ENCODE results near the gene ADAMTSL3. TPM values are rescaled to one million over a fixed set of nuclear protein-coding genes. Genes with fewer than 3 reads are reported as not detected.

ADAMTSL3 gene
- total RNA-seq, 4 donors from 2014 or later, result 16.6 to 30.0 (median 21.8) TPM

- H3K27ac ChIP-seq (replicated peaks in 1 of 4), result no peak overlapping the region
- no peaks in the 10 kb centered on the region for H3K9me3 ChIP-seq
- no peaks in the 10 kb centered on the region for H3K36me3 ChIP-seq
- no peaks in the 10 kb centered on the region for H3K4me1 ChIP-seq
- intact Hi-C loops (cut with DNase I), result no loop called here
- WGBS, result 65% methylated on average over 4 of the region's 4 CpGs
- no peak overlapping the region for H3K4me3 ChIP-seq
- H3K27me3 ChIP-seq, result no peaks in the 10 kb centered on the region
- DNase-seq (ENCODE audit: extremely low spot score), result no peak
- TF ChIP-seq CTCF (IDR thresholded peaks at IDR 0.05) (no peak), POLR2AphosphoS5 (IDR thresholded peaks at IDR 0.05) (no peak)
Observed at GRCh38 chr15:83830381-83830780, 176.5 kb downstream of the ADAMTSL3 start.

- no peak for TF ChIP-seq EP300 (IDR thresholded peaks at IDR 0.05)
- WGBS, result 86% methylated on average over 4 of the region's 4 CpGs
- no peaks in the 10 kb centered on the region for H3K4me1 ChIP-seq
- H3K27me3 ChIP-seq, result no peaks in the 10 kb centered on the region
- DNase-seq (ENCODE audit: extremely low spot score), result no peak
- intact Hi-C loops (cut with DNase I), result no loop called here
- no peaks in the 10 kb centered on the region for H3K36me3 ChIP-seq
- no peak overlapping the region for H3K4me3 ChIP-seq
- no peak overlapping the region for H3K27ac ChIP-seq (replicated peaks in 1 of 4)
- no peaks in the 10 kb centered on the region for H3K9me3 ChIP-seq
Observed at GRCh38 chr15:83833569-83833968, 179.6 kb downstream of the ADAMTSL3 start.

GRCh38 chr15:83835479-83835878 lies 181.6 kb downstream of the ADAMTSL3 start:
- Histone ChIP-seq H3K27ac (replicated peaks in 1 of 4) (no peak overlapping the region), H3K36me3 (no peaks in the 10 kb centered on the region), H3K4me3 (no peak overlapping the region), H3K4me1 (no peaks in the 10 kb centered on the region), H3K9me3 (no peaks in the 10 kb centered on the region), H3K27me3 (no peaks in the 10 kb centered on the region)
- intact Hi-C loops (cut with DNase I), result no loop called here
- no peak for TF ChIP-seq CTCF (IDR thresholded peaks at IDR 0.05)
- DNase-seq (ENCODE audit: extremely low spot score), result no peak
- 87% methylated on average over 1 of the region's 1 CpG for WGBS

GRCh38 chr15:83837945-83838571 lies 184.1 kb downstream of the ADAMTSL3 start:
- TF ChIP-seq CTCF (IDR thresholded peaks at IDR 0.05), result peak; percentile 23 to 46 (median 28)
- TF ChIP-seq POLR2AphosphoS5 (IDR thresholded peaks at IDR 0.05), result no peak
- TF ChIP-seq EP300 (IDR thresholded peaks at IDR 0.05), result no peak
- Histone ChIP-seq H3K4me3 (no peak overlapping the region), H3K27me3 (no peaks in the 10 kb centered on the region), H3K4me1 (peaks cover 6 to 9% (median 9%) of the 10 kb centered on the region in 4 donors), H3K27ac (replicated peaks in 1 of 4) (no peak overlapping the region), H3K36me3 (no peaks in the 10 kb centered on the region), H3K9me3 (no peaks in the 10 kb centered on the region)
- WGBS, result 33% methylated on average over 8 of the region's 8 CpGs
- no peak for DNase-seq (ENCODE audit: extremely low spot score)
- intact Hi-C loops (cut with DNase I), result no loop called here

GRCh38 chr15:83838763-83839162 lies 184.8 kb downstream of the ADAMTSL3 start:
- intact Hi-C loops (cut with DNase I), result no loop called here
- 82% methylated on average over 2 of the region's 2 CpGs for WGBS

More at GRCh38 chr15:83838763-83839162, 184.8 kb downstream of the ADAMTSL3 start:
- H3K4me1 ChIP-seq, result peaks cover 11 to 16% (median 16%) of the 10 kb centered on the region in 4 donors
- H3K4me3 ChIP-seq, result no peak overlapping the region
- no peaks in the 10 kb centered on the region for H3K27me3 ChIP-seq
- TF ChIP-seq CTCF (IDR thresholded peaks at IDR 0.05) (no peak), POLR2A (IDR thresholded peaks at IDR 0.05; ENCODE audit: low read depth) (no peak), POLR2AphosphoS5 (IDR thresholded peaks at IDR 0.05) (no peak), EP300 (IDR thresholded peaks at IDR 0.05) (no peak)
- DNase-seq (ENCODE audit: extremely low spot score), result no peak
- H3K9me3 ChIP-seq, result no peaks in the 10 kb centered on the region
- H3K36me3 ChIP-seq, result no peaks in the 10 kb centered on the region
- no peak overlapping the region for H3K27ac ChIP-seq (replicated peaks in 1 of 4)

All from esophagus muscularis mucosa (tissue), 4 donors.